Smooth muscle cell (in vitro differentiated cells): ENCODE results near the gene DNAJB12. TPM values are rescaled to one million over a fixed set of nuclear protein-coding genes. Genes with fewer than 3 reads are reported as not detected.

Source experiments
- DNase-seq: peaks from one replicate; lab custom pipeline; 2025; ENCODE audit not compliant: unreplicated experiment; lab: John Stamatoyannopoulos, UW
- H2AFZ ChIP-seq: fragments of 200-600 bp; sonication (generic); 2 replicates; pipeline ENCODE4 v1.6.0; 2016; ENCODE audit warnings: antibody characterized with exemption, low read depth, mild to moderate bottlenecking
- H3F3A ChIP-seq: fragments of 200-600 bp; sonication (generic); 2 replicates; pipeline ENCODE4 v1.6.0; 2017; ENCODE audit warnings: antibody characterized with exemption, low read depth
- H3K27ac ChIP-seq: fragments of 200-600 bp; sonication (generic); 2 replicates; pipeline ENCODE4 v1.5.1; 2016; ENCODE audit warnings: low read depth, mild to moderate bottlenecking
- H3K27me3 ChIP-seq: fragments of 200-600 bp; sonication (generic); 2 replicates; pipeline ENCODE4 v1.6.1; 2016; ENCODE audit warnings: low read depth, mild to moderate bottlenecking
- H3K36me3 ChIP-seq: fragments of 200-600 bp; sonication (generic); 2 replicates; pipeline ENCODE4 v1.5.1; 2016; ENCODE audit warnings: low read depth
- H3K4me1 ChIP-seq: fragments of 200-600 bp; sonication (generic); 2 replicates; pipeline ENCODE4 v1.5.1; 2016; ENCODE audit warnings: low read depth
- H3K4me2 ChIP-seq: fragments of 200-600 bp; sonication (generic); 2 replicates; pipeline ENCODE4 v1.6.0; 2016; ENCODE audit warnings: mild to moderate bottlenecking
- H3K4me3 ChIP-seq: fragments of 200-600 bp; sonication (generic); 2 replicates; pipeline ENCODE4 v1.5.1; 2016; ENCODE audit warnings: mild to moderate bottlenecking
- H3K79me2 ChIP-seq: fragments of 200-600 bp; sonication (generic); 2 replicates; pipeline ENCODE4 v1.6.0; 2016; ENCODE audit warnings: low read depth, mild to moderate bottlenecking
- H3K9ac ChIP-seq: fragments of 200-600 bp; sonication (generic); 2 replicates; pipeline ENCODE4 v1.6.0; 2016; ENCODE audit warnings: low read depth
- H3K9me3 ChIP-seq: fragments of 200-600 bp; sonication (generic); replicated peaks from 2 replicates; pipeline ENCODE4 v1.5.1; 2016; ENCODE audit warnings: low read depth
- H4K20me1 ChIP-seq: fragments of 200-600 bp; sonication (generic); 2 replicates; pipeline ENCODE4 v1.6.0; 2016; ENCODE audit warnings: low read depth
- CTCF ChIP-seq: fragments of 200-600 bp; sonication (generic); IDR thresholded peaks from 2 replicates; pipeline ENCODE4 v1.5.1; 2017; ENCODE audit warnings: borderline replicate concordance, mild to moderate bottlenecking, antibody characterized with exemption; ENCODE audit not compliant: insufficient read depth, poor library complexity, severe bottlenecking
- WGBS: methylation state at CpG from one replicate; pipeline ENCODE4 v1.1.7; 2016; ENCODE audit warnings: low lambda C conversion rate; 5-methylcytosine and 5-hydroxymethylcytosine counted together
- polyA plus RNA-seq: library from polyadenylated mRNA; unstranded; fragments of >200 nt; fragmentation: Nextera tagmentation; extraction: Ambion mirVana; gene quantifications from 2 replicates; pipeline ENCODE4 v1.2.1, GENCODE V29; 2016
- total RNA-seq: library from RNA; depleted of rRNA; stranded (reverse); fragments of >200 nt; gene quantifications from 2 replicates; pipeline ENCODE4 v1.2.3, GENCODE V29; 2014

Gene DNAJB12
- total and polyA plus RNA-seq, 2 experiments from 2014 or later = 12.5 to 24.5 TPM

- Histone ChIP-seq H3K79me2 (peaks cover 32% of the 10 kb centered on the region), H3K36me3 (no peaks in the 10 kb centered on the region), H3K4me3 (peak overlapping the region; percentile 91), H3K27ac (peak overlapping the region; percentile 97), H3F3A (no peaks in the 10 kb centered on the region), H3K9me3 (no peaks in the 10 kb centered on the region), H3K4me1 (peaks cover 7% of the 10 kb centered on the region), H3K27me3 (no peaks in the 10 kb centered on the region), H2AFZ (no peak overlapping the region), H3K9ac (peak overlapping the region; percentile 99), H3K4me2 (peak overlapping the region; percentile 89), H4K20me1 (peaks cover 22% of the 10 kb centered on the region)
- 50% methylated on average over 18 of the region's 18 CpGs for WGBS
- TF ChIP-seq CTCF = no peak
- no peak for DNase-seq
Measured at GRCh38 chr10:72353028-72353964, 1.4 kb downstream of the DNAJB12 start.

- TF ChIP-seq CTCF = no peak
- Histone ChIP-seq H4K20me1 (peaks cover 27% of the 10 kb centered on the region), H3K79me2 (peaks cover 35% of the 10 kb centered on the region), H3K4me2 (no peak overlapping the region), H3K27me3 (no peaks in the 10 kb centered on the region), H3K9me3 (no peaks in the 10 kb centered on the region), H2AFZ (no peak overlapping the region), H3K27ac (no peak overlapping the region), H3K9ac (no peak overlapping the region), H3K4me3 (no peak overlapping the region), H3K36me3 (no peaks in the 10 kb centered on the region), H3K4me1 (peaks cover 7% of the 10 kb centered on the region), H3F3A (no peaks in the 10 kb centered on the region)
- WGBS = 98% methylated on average over 6 of the region's 6 CpGs
- no peak for DNase-seq
Measured at GRCh38 chr10:72351479-72351878, 3.2 kb downstream of the DNAJB12 start.

- H3F3A ChIP-seq = no peaks in the 10 kb centered on the region
- no peak for DNase-seq
- no peak overlapping the region for H3K9ac ChIP-seq
- no peak for TF ChIP-seq CTCF
- no peak overlapping the region for H3K4me2 ChIP-seq
- no peak overlapping the region for H2AFZ ChIP-seq
- peaks cover 27% of the 10 kb centered on the region for H4K20me1 ChIP-seq
- no peaks in the 10 kb centered on the region for H3K9me3 ChIP-seq
- no peak overlapping the region for H3K27ac ChIP-seq
- WGBS = 89% methylated on average over 2 of the region's 2 CpGs
- peaks cover 35% of the 10 kb centered on the region for H3K79me2 ChIP-seq
- no peaks in the 10 kb centered on the region for H3K27me3 ChIP-seq
- no peaks in the 10 kb centered on the region for H3K36me3 ChIP-seq
- peaks cover 7% of the 10 kb centered on the region for H3K4me1 ChIP-seq
- H3K4me3 ChIP-seq = no peak overlapping the region
Measured at GRCh38 chr10:72349438-72349837, 5.3 kb downstream of the DNAJB12 start.
